Upper lobe of right lung (tissue), 1 donor: ENCODE data around the gene RPS6KC1. TPM values are rescaled to one million over a fixed set of nuclear protein-coding genes. Genes with fewer than 3 reads are reported as not detected.

Source experiments
- ATAC-seq: fragments of 200-7000 bp; cut with Tn5 transposase; one replicate; pipeline ENCODE4 v1.9.1; 2020; ENCODE audit warnings: mild to moderate bottlenecking, moderate library complexity
- DNase-seq: peaks from one replicate; pipeline ENCODE4 v3.0.0-alpha.2; 2020
- H3K27ac ChIP-seq: fragments of 200-600 bp; one replicate; pipeline ENCODE4 v1.8.0; 2022
- H3K27me3 ChIP-seq: fragments of 200-600 bp; one replicate; pipeline ENCODE4 v1.8.0; 2022; ENCODE audit warnings: mild to moderate bottlenecking
- H3K36me3 ChIP-seq: fragments of 200-600 bp; one replicate; pipeline ENCODE4 v1.8.0; 2022
- H3K4me1 ChIP-seq: fragments of 200-600 bp; one replicate; pipeline ENCODE4 v1.8.0; 2022
- H3K4me3 ChIP-seq: fragments of 200-600 bp; one replicate; pipeline ENCODE4 v1.8.0; 2022; ENCODE audit warnings: mild to moderate bottlenecking
- H3K9me3 ChIP-seq: fragments of 200-600 bp; one replicate; pipeline ENCODE4 v1.8.0; 2022
- intact Hi-C: fragments of 100-400 bp; cut with DNase I; formaldehyde crosslinking; loops from one replicate; pipeline ENCODE4 v1.11.0; 2022
- total RNA-seq: library from RNA; stranded (reverse); fragmentation: NEBNext Ultra II Directional; extraction: Animal tissue kit (Norgen Biotek cat#: 25700); gene quantifications from one replicate; pipeline ENCODE4 v1.2.1, GENCODE V29; 2021
- TF ChIP-seq, protein P1 (sequence below): fragments of 200-600 bp; IDR thresholded peaks from one replicate; pipeline ENCODE4 v1.8.0; 2022; ENCODE audit warnings: antibody characterized with exemption
- donor health status: DM: no; HTN: yes; CAD: no; lungs with severe emphysema.

The RPS6KC1 gene
- total RNA-seq, 1 donor from 2014 or later: 15.1 TPM

DNA sequence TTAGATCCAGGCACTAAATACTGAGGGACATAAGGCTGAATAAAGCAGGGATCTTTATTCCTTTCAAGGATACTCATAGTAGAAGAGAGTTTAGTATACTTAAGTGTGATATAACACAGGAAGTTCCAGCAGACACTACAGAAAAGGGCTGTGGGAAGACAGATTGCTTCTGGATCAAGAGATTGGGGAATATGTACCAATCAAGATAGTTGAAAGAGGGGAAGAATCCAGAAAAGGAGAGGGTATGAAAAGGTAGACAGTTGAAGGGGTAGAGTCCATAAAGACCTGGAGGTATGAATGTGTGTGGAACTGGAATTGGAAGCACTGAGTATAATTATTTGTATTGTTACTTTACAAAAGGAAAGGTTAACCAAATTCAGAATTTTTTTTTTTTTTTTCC lies 2.4 kb downstream of the RPS6KC1 start:
- H3K9me3 ChIP-seq: no peaks in the 10 kb centered on the region
- intact Hi-C loops: no loop called here
- no peaks in the 10 kb centered on the region for H3K27me3 ChIP-seq
- H3K27ac ChIP-seq: no peak overlapping the region
- TF ChIP-seq, protein P1, sequence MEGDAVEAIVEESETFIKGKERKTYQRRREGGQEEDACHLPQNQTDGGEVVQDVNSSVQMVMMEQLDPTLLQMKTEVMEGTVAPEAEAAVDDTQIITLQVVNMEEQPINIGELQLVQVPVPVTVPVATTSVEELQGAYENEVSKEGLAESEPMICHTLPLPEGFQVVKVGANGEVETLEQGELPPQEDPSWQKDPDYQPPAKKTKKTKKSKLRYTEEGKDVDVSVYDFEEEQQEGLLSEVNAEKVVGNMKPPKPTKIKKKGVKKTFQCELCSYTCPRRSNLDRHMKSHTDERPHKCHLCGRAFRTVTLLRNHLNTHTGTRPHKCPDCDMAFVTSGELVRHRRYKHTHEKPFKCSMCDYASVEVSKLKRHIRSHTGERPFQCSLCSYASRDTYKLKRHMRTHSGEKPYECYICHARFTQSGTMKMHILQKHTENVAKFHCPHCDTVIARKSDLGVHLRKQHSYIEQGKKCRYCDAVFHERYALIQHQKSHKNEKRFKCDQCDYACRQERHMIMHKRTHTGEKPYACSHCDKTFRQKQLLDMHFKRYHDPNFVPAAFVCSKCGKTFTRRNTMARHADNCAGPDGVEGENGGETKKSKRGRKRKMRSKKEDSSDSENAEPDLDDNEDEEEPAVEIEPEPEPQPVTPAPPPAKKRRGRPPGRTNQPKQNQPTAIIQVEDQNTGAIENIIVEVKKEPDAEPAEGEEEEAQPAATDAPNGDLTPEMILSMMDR: no peak
- ATAC-seq: no peak
- no peaks in the 10 kb centered on the region for H3K36me3 ChIP-seq
- DNase-seq: no peak
- H3K4me3 ChIP-seq: no peak overlapping the region
- peaks cover 11% of the 10 kb centered on the region for H3K4me1 ChIP-seq

DNA sequence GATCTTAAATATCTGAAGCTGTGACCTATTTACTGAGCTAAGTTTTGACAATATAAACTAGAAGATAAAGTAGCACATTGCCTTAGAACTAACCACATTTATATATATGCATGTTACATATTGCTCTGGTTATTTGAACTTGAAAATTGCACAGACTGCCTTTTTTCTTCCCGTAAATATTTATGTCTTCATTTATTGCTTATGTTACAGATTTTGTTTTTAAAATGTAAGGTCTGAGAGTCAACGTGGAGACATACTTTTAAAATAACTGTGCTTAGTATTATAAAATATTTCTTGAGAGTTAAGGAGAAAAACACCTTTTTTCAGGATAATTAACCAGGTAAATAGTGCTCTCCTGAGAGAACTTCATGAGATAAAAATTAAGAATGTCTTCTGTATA lies 3.1 kb downstream of the RPS6KC1 start:
- no peak for DNase-seq
- H3K4me1 ChIP-seq: peaks cover 11% of the 10 kb centered on the region
- no peak for ATAC-seq
- no peak overlapping the region for H3K27ac ChIP-seq
- no peaks in the 10 kb centered on the region for H3K27me3 ChIP-seq
- TF ChIP-seq, protein P1: no peak
- no peaks in the 10 kb centered on the region for H3K9me3 ChIP-seq
- H3K36me3 ChIP-seq: no peaks in the 10 kb centered on the region
- intact Hi-C loops: no loop called here
- H3K4me3 ChIP-seq: no peak overlapping the region

DNA sequence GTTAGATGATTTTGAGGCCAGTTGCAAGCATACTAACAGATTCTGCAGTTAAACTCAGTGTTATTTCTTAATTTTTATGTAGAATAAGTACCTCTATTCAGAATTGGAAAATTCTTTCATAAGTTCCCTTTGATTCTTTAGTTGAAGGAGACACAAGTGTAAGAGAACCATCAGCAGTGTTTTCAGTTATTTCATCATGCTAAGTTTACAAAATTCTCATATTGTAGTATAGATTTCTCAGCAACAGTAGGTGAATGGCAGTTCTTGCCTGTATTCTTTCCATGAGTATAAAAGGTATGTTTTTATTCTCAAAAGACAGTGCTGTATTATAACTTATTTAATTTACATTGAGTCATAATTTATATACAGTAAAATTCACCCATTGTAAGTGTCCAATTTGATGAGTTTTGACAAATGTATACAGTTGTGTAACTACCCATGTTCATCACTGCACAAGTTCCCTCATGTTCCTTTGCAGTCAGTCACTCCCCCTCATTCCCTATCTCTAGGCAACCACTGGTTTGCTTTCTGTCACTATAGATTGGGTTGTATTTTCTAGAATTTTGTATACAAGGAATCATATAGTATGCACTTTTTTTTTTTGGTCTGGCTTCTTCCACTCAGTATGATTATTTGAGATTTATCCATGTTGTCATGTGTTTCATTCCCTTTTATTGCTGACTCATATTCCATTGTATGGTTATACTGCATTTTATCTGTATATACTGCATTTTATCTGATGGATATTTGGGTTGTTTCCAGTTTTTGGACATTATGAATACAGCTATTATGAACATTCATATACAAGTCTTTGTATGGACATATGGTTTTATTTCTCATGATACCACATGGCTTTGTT lies 3.9 kb downstream of the RPS6KC1 start:
- H3K27me3 ChIP-seq: no peaks in the 10 kb centered on the region
- intact Hi-C loops: no loop called here
- H3K27ac ChIP-seq: no peak overlapping the region
- no peak for ATAC-seq
- H3K36me3 ChIP-seq: no peaks in the 10 kb centered on the region
- H3K9me3 ChIP-seq: no peaks in the 10 kb centered on the region
- H3K4me1 ChIP-seq: peaks cover 11% of the 10 kb centered on the region
- H3K4me3 ChIP-seq: no peak overlapping the region
- TF ChIP-seq, protein P1: no peak
- no peak for DNase-seq

DNA sequence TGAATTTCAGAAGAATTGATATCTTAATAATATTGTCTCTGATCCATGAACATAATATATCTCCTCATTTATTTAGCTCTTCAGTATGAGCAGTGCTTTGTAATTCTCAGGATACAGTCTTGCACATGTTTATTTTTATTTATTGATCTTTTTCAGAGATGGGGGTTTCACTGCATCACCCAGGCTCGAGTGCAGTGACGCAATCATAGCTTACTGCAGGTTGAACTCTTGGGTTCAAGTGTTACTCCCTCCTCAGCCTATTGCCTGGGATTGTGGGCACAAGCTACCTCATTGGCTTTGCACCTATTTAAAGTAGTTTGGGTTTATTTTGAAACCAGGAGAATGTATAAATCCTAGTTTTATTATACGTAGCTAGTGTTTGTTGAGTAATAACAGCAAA lies 4.7 kb downstream of the RPS6KC1 start:
- Histone ChIP-seq H3K36me3 (no peaks in the 10 kb centered on the region), H3K27ac (no peak overlapping the region), H3K9me3 (no peaks in the 10 kb centered on the region), H3K4me1 (peaks cover 6% of the 10 kb centered on the region), H3K4me3 (no peak overlapping the region), H3K27me3 (no peaks in the 10 kb centered on the region)
- DNase-seq (no peak), ATAC-seq (no peak)
- intact Hi-C loops: no loop called here
- TF ChIP-seq, protein P1: no peak

DNA sequence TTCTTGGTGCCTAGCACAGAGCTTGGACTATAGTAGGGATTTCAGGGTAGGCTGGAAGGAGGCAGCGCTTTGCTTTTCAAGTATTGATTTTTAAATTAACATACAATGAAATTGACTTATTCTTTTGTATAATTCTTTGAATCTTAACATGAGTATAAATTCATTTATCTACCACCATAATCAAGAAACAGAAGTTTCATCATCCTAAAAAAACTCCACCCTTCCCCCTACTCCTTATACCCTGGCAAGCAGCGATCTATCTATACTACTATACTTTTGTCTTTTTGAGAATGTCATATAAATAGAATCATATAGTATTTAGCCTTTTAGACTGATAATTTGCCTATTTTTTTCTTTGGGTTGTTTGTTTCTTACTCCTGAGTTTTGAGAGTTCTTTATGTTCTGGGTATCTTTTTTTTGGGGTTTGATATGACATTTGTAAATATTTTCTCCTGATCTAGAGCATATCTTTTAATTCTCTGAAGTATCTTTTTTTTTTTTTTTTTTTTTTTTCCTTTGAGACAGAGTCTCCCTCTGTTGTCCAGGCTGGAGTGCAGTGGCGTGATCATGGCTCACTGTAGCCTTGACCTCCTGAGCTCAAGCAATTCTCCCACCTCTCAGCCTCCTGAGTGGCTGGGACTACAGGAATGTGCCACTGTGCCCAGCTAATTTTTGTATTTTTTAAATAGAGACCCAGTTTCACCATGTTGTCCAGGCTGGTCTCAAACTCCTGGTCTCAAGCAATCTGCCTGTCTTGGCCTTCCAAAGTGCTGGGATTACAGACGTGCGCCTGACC lies 6.4 kb downstream of the RPS6KC1 start:
- H3K4me3 ChIP-seq: no peak overlapping the region
- intact Hi-C loops: no loop called here
- H3K27ac ChIP-seq: no peak overlapping the region
- H3K9me3 ChIP-seq: no peaks in the 10 kb centered on the region
- TF ChIP-seq, protein P1: no peak
- ATAC-seq: no peak
- H3K36me3 ChIP-seq: no peaks in the 10 kb centered on the region
- H3K4me1 ChIP-seq: peaks cover 2% of the 10 kb centered on the region
- DNase-seq: no peak
- H3K27me3 ChIP-seq: no peaks in the 10 kb centered on the region
